Rectal smooth muscle tissue (tissue), 1 donor: Measurements from ENCODE around the gene PLEKHA8.

Experiments used
- H3K27ac ChIP-seq: one replicate; pipeline ENCODE4 v1.7.0; 2013; ENCODE audit warnings: low read depth, low read length, inconsistent platforms
- H3K27me3 ChIP-seq: one replicate; pipeline ENCODE4 v1.7.0; 2013; ENCODE audit warnings: low read length; ENCODE audit not compliant: control insufficient read depth, insufficient read depth
- H3K36me3 ChIP-seq: one replicate; pipeline ENCODE4 v1.7.0; 2013; ENCODE audit warnings: low read length; ENCODE audit not compliant: control insufficient read depth, insufficient read depth
- H3K4me1 ChIP-seq: one replicate; pipeline ENCODE4 v1.7.0; 2013; ENCODE audit warnings: low read length; ENCODE audit not compliant: control insufficient read depth, insufficient read depth
- H3K4me3 ChIP-seq: one replicate; pipeline ENCODE4 v1.7.0; 2013; ENCODE audit warnings: low read length
- H3K9ac ChIP-seq: one replicate; pipeline ENCODE4 v1.7.0; 2013; ENCODE audit warnings: low read length

PLEKHA8 gene

GRCh38 chr7:30145426-30145970 is 117.3 kb downstream of the PLEKHA8 start:
- H3K27ac ChIP-seq, result no peak overlapping the region
- H3K9ac ChIP-seq, result no peak overlapping the region
- H3K4me1 ChIP-seq, result no peaks in the 10 kb centered on the region
- no peak overlapping the region for H3K4me3 ChIP-seq
- H3K27me3 ChIP-seq, result no peaks in the 10 kb centered on the region
- H3K36me3 ChIP-seq, result no peaks in the 10 kb centered on the region

GRCh38 chr7:30146127-30146612 is 118.0 kb downstream of the PLEKHA8 start:
- no peak overlapping the region for H3K4me3 ChIP-seq
- H3K4me1 ChIP-seq, result no peaks in the 10 kb centered on the region
- no peaks in the 10 kb centered on the region for H3K36me3 ChIP-seq
- H3K9ac ChIP-seq, result no peak overlapping the region
- H3K27me3 ChIP-seq, result no peaks in the 10 kb centered on the region
- H3K27ac ChIP-seq, result no peak overlapping the region

- Histone ChIP-seq H3K9ac (no peak overlapping the region), H3K27me3 (no peaks in the 10 kb centered on the region), H3K36me3 (no peaks in the 10 kb centered on the region), H3K4me3 (no peak overlapping the region), H3K27ac (no peak overlapping the region), H3K4me1 (no peaks in the 10 kb centered on the region)
Observed at GRCh38 chr7:30147223-30147622, 119.0 kb downstream of the PLEKHA8 start.

- H3K4me3 ChIP-seq, result no peak overlapping the region
- H3K4me1 ChIP-seq, result no peaks in the 10 kb centered on the region
- H3K27me3 ChIP-seq, result no peaks in the 10 kb centered on the region
- H3K9ac ChIP-seq, result no peak overlapping the region
- H3K27ac ChIP-seq, result no peak overlapping the region
- H3K36me3 ChIP-seq, result no peaks in the 10 kb centered on the region
Observed at GRCh38 chr7:30147785-30148184, 119.6 kb downstream of the PLEKHA8 start.

- no peaks in the 10 kb centered on the region for H3K27me3 ChIP-seq
- H3K9ac ChIP-seq, result no peak overlapping the region
- no peaks in the 10 kb centered on the region for H3K36me3 ChIP-seq
- no peak overlapping the region for H3K27ac ChIP-seq
- H3K4me1 ChIP-seq, result no peaks in the 10 kb centered on the region
- H3K4me3 ChIP-seq, result no peak overlapping the region
Observed at GRCh38 chr7:30148426-30148825, 120.2 kb downstream of the PLEKHA8 start.

GRCh38 chr7:30148951-30149459 is 120.8 kb downstream of the PLEKHA8 start:
- peak overlapping the region; percentile 1 for H3K4me3 ChIP-seq
- H3K9ac ChIP-seq, result no peak overlapping the region
- no peaks in the 10 kb centered on the region for H3K27me3 ChIP-seq
- no peaks in the 10 kb centered on the region for H3K4me1 ChIP-seq
- no peak overlapping the region for H3K27ac ChIP-seq
- H3K36me3 ChIP-seq, result no peaks in the 10 kb centered on the region

- Histone ChIP-seq H3K4me3 (no peak overlapping the region), H3K36me3 (no peaks in the 10 kb centered on the region), H3K9ac (no peak overlapping the region), H3K4me1 (no peaks in the 10 kb centered on the region), H3K27ac (no peak overlapping the region), H3K27me3 (no peaks in the 10 kb centered on the region)
Observed at GRCh38 chr7:30149640-30150272, 121.5 kb downstream of the PLEKHA8 start.

GRCh38 chr7:30150711-30151110 is 122.5 kb downstream of the PLEKHA8 start:
- Histone ChIP-seq H3K27me3 (no peaks in the 10 kb centered on the region), H3K27ac (no peak overlapping the region), H3K4me3 (no peak overlapping the region), H3K9ac (no peak overlapping the region), H3K36me3 (no peaks in the 10 kb centered on the region), H3K4me1 (no peaks in the 10 kb centered on the region)

- no peak overlapping the region for H3K4me3 ChIP-seq
- no peak overlapping the region for H3K9ac ChIP-seq
- H3K27me3 ChIP-seq, result no peaks in the 10 kb centered on the region
- H3K4me1 ChIP-seq, result no peaks in the 10 kb centered on the region
- no peaks in the 10 kb centered on the region for H3K36me3 ChIP-seq
- H3K27ac ChIP-seq, result no peak overlapping the region
Observed at GRCh38 chr7:30154111-30154587, 125.9 kb downstream of the PLEKHA8 start.

- Histone ChIP-seq H3K27me3 (no peaks in the 10 kb centered on the region), H3K27ac (no peak overlapping the region), H3K36me3 (no peaks in the 10 kb centered on the region), H3K9ac (no peak overlapping the region), H3K4me1 (no peaks in the 10 kb centered on the region), H3K4me3 (no peak overlapping the region)
Observed at GRCh38 chr7:30155481-30155880, 127.3 kb downstream of the PLEKHA8 start.

- no peak overlapping the region for H3K9ac ChIP-seq
- H3K4me1 ChIP-seq, result no peaks in the 10 kb centered on the region
- H3K4me3 ChIP-seq, result no peak overlapping the region
- no peak overlapping the region for H3K27ac ChIP-seq
- H3K36me3 ChIP-seq, result no peaks in the 10 kb centered on the region
- no peaks in the 10 kb centered on the region for H3K27me3 ChIP-seq
Observed at GRCh38 chr7:30157204-30157603, 129.0 kb downstream of the PLEKHA8 start.

- Histone ChIP-seq H3K27me3 (no peaks in the 10 kb centered on the region), H3K9ac (no peak overlapping the region), H3K4me3 (no peak overlapping the region), H3K27ac (no peak overlapping the region), H3K4me1 (no peaks in the 10 kb centered on the region), H3K36me3 (no peaks in the 10 kb centered on the region)
Observed at GRCh38 chr7:30159163-30159562, 131.0 kb downstream of the PLEKHA8 start.

GRCh38 chr7:30159698-30160143 is 131.5 kb downstream of the PLEKHA8 start:
- H3K36me3 ChIP-seq, result no peaks in the 10 kb centered on the region
- no peak overlapping the region for H3K9ac ChIP-seq
- no peaks in the 10 kb centered on the region for H3K4me1 ChIP-seq

More at GRCh38 chr7:30159698-30160143, 131.5 kb downstream of the PLEKHA8 start:
- Histone ChIP-seq H3K4me3 (no peak overlapping the region), H3K27ac (no peak overlapping the region), H3K27me3 (no peaks in the 10 kb centered on the region)
